GM18526 (cell line): ENCODE data around the gene DKKL1.

Experiments
- POLR2A ChIP-seq: IDR thresholded peaks from 3 replicates; pipeline ENCODE4 v1.6.1; 2011; ENCODE audit not compliant: insufficient read length; ENCODE audit errors: extremely low read depth

Gene DKKL1

GRCh38 chr19:49363268-49364082, at the start of gene DKKL1:
DKKL1 (plus strand) TSS chr19:49363877; CDS start chr19:49363999, 122 bp downstream.
- TF ChIP-seq POLR2A = no peak

- TF ChIP-seq POLR2A = no peak
Observed at GRCh38 chr19:49315111-49315510, 48.6 kb upstream of the DKKL1 start.

GRCh38 chr19:49316284-49316683, 47.4 kb upstream of the DKKL1 start:
- TF ChIP-seq POLR2A = no peak

- no peak for TF ChIP-seq POLR2A
Observed at GRCh38 chr19:49318296-49318695, 45.4 kb upstream of the DKKL1 start.

GRCh38 chr19:49324801-49325576, 38.7 kb upstream of the DKKL1 start, which contains the start of gene SLC6A16:
SLC6A16 (minus strand) TSS chr19:49325191; CDS start chr19:49311347, 13,844 bp downstream.
- no peak for TF ChIP-seq POLR2A

GRCh38 chr19:49326165-49326704, 37.4 kb upstream of the DKKL1 start:
- TF ChIP-seq POLR2A = no peak

- no peak for TF ChIP-seq POLR2A
Observed at GRCh38 chr19:49327878-49328544, 35.7 kb upstream of the DKKL1 start.

GRCh38 chr19:49328741-49329140, 34.9 kb upstream of the DKKL1 start:
- TF ChIP-seq POLR2A = no peak

GRCh38 chr19:49331616-49332055, 32.0 kb upstream of the DKKL1 start:
- no peak for TF ChIP-seq POLR2A

- no peak for TF ChIP-seq POLR2A
Observed at GRCh38 chr19:49333418-49333805, 30.3 kb upstream of the DKKL1 start.

- peak; percentile 88 for TF ChIP-seq POLR2A
Observed at GRCh38 chr19:49333811-49334288, 29.8 kb upstream of the DKKL1 start.

GRCh38 chr19:49335071-49335783, 28.4 kb upstream of the DKKL1 start, which contains the start of gene CD37:
CD37 (plus strand) TSS chr19:49335406; CDS start chr19:49335541, 135 bp downstream.
- peak; percentile 85 for TF ChIP-seq POLR2A

- no peak for TF ChIP-seq POLR2A
Observed at GRCh38 chr19:49335784-49336481, 27.7 kb upstream of the DKKL1 start.
